GM18502 (cell line): Measurements from ENCODE around the gene SH3BGRL3.

Experiments used
- ATAC-seq: cut with Tn5 transposase; IDR thresholded peaks from one replicate; pipeline ENCODE4 v1.9.1; 2021; ENCODE audit warnings: mild to moderate bottlenecking; ENCODE audit not compliant: unreplicated experiment, poor library complexity

The SH3BGRL3 gene

GRCh38 chr1:26277261-26277661 is 2.6 kb upstream of the SH3BGRL3 start:
- no peak for ATAC-seq

DNA sequence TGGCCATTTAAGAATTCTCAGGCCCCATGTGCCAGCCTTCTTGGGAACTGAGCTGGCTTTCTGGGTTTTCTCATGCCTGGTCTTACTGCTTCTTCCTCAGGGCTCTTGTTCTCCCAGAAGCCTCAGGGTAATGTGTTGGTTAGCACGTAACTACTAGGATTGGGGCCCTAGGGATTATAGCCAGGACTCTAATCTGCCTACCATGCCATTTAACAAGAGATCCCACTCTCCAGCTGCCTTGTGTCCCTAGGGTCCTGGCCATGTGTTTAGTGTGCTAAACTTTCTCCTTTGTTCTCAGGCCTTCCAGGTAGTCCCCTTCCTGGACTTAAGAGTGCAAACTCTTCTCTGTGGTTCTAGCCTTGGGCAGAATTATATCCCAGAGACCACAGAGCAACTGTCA is 2.2 kb upstream of the SH3BGRL3 start:
- no peak for ATAC-seq

- ATAC-seq, result no peak
These were observed 1.6 kb upstream of the SH3BGRL3 start for GRCh38 chr1:26278303-26278702.

DNA sequence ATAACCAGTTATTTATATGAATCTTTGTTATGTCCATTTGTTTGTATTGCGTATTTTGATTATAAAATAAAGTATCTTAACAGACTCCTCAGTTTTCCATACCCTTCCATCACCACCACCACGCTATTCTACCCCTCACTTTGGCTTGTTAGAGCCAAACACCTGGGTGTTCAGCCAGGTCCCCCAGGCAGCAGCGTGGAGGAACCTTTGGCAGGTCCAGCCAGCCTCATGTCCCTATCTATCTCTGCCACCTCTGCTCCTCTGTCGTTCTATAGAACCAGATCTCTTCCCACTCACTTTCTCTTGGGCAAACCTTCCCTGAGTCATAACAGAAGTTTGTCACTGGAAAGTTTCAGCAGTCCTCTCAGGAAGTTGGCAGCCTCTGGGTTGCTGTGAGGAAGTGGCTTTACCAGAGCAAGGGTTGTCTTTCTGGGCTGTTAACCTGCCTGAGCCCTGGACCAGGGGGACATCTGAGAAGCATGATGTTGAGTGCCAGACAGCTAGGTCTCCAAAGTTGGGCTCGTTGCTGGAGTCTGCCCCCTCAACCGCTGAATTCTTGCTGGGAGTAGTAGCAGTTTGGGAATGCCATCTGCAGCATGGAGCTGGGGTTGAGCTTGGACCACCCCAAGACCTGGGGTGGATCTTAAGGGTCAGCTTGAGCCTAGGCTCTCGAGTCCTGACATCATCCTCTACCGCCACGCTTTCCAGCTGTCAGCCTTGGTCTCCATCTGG is 996 bp upstream of the SH3BGRL3 start:
- ATAC-seq, result no peak

- no peak for ATAC-seq
These were observed 602 bp downstream of the SH3BGRL3 start for GRCh38 chr1:26280333-26281042.

DNA sequence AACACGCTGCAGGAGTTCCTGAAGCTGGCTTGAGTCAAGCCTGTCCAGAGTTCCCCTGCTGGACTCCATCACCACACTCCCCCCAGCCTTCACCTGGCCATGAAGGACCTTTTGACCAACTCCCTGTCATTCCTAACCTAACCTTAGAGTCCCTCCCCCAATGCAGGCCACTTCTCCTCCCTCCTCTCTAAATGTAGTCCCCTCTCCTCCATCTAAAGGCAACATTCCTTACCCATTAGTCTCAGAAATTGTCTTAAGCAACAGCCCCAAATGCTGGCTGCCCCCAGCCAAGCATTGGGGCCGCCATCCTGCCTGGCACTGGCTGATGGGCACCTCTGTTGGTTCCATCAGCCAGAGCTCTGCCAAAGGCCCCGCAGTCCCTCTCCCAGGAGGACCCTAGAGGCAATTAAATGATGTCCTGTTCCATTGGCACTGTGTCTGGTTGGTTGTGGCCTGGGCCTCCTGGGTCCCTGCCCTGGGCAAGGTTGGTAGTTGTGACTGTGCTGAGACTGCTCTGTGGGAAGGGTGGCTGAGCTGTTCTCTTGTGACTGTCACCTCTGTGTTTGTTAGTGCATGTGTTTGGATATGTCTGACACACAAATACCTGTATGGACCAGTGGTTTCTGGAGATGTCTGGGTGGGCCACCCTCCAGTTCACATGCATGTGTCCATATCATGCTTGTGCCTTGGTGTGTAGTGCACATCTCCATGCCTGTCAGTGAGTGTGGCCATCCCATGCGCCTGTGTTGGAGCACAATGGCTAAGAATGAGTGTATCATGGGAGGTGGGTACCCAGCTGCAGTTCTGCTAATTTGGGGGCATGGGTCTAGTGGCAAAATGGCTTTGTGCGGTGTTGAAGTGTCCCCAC is 1.4 kb downstream of the SH3BGRL3 start:
- ATAC-seq, result no peak

DNA sequence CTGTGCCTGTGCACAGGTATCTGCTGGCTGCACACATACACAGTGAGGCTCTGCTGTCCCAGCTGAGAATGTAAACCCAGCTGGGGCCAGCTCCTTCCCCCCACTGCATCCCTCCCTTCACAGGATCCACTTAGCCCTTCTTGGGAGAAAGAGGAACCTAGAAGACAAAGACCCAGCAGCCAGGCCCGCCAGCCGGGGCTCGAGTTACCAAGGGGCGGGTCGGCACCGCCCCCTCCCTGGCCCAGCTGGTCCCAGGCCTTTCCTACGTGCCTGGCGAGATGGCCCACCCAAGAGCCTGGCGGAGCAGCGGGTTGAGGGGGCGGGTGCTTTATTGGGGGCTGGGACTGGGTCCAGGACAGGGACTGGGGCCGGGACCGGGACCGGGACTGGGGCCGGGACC is 2.1 kb downstream of the SH3BGRL3 start:
- no peak for ATAC-seq

- no peak for ATAC-seq
These were observed 2.6 kb downstream of the SH3BGRL3 start for GRCh38 chr1:26282401-26282918.

- no peak for ATAC-seq
These were observed 3.5 kb downstream of the SH3BGRL3 start for GRCh38 chr1:26283279-26283853.

DNA sequence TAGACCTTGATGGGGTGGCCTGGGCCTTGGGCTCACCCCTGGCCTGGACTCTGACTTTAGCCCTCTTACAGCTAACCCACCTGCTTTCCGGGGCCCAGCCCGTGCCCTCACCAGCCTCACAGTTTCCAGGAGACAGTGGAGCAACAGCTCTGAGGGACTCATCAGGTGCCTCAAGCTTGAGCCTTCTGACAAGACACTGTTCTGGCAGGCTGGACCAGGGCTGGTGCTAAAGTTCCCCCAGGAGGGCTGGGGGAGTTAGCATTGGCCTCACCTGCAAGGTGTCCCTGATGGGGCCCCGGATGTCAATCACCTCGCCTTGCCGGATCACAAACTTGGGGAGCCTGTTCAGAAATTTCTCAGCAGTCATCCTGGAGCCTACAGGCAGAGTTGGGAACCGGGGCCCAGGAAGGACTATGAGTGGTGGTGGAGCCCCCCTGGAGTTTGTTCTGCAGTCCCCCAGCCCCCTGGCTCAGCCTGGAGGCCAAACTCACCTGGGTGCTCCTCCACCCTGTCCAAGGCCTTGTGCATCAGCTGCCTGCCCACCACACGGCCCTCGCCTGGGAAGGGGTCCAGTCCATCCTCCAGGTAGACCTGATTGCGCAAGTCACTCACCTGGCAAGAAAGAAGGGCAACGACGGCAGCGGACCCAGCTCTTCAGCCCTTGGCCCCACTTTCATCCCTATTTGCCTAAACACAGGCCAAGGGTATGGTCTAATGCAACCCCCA is 4.1 kb downstream of the SH3BGRL3 start:
- no peak for ATAC-seq

- ATAC-seq, result peak; percentile 34
These were observed 4.9 kb downstream of the SH3BGRL3 start for GRCh38 chr1:26284597-26285347.

DNA sequence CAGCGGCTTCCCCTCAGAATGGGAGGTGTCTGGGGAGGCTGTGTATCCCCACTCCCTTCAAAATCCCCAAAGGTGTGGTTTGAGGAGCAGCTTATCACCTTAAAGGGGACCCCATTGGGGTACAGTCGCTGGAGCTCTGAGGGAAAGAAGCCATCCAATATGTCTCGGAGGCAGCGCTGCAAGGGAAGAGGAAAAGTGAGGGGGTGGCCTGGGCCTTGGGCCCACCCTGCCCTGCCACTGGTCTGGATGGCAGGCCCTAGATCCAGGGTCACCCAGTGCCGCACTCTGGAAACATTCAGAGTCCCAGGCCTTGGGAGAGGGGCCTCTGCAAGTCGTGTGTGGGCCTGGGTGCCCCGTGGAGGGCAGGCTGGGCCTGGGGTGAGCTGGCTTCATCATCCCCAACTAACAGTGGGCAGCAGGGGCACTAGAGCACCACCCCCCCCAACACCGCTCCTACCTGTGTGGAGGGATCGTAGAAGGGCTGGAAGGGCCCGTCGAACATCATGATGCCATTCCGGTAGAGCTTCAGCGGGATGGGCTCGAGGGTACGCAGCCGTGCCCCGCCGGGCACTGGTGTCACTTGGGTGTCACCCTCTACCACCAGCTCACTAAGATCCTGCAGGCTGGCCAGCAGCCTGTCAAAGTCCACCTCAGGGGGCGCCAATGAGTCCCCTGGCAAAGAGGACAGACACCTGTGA is 5.6 kb downstream of the SH3BGRL3 start:
- no peak for ATAC-seq

DNA sequence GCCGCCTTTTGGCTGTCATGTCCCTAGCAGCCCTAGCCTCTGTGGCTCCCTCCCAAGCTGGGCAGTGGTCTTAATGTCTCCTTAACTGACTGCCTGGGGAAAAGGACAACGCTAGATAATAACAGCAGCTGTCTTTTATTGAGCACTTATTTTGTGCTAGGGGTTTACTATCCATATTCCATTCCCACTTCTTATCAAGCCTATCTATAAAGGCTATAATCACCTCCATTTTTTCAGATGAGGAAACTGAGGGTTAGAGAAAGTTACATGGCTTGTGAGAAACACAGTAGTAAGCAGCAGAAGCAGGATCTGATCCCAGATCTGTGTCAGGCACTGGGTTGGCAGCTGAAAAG is 6.2 kb downstream of the SH3BGRL3 start:
- ATAC-seq, result no peak

DNA sequence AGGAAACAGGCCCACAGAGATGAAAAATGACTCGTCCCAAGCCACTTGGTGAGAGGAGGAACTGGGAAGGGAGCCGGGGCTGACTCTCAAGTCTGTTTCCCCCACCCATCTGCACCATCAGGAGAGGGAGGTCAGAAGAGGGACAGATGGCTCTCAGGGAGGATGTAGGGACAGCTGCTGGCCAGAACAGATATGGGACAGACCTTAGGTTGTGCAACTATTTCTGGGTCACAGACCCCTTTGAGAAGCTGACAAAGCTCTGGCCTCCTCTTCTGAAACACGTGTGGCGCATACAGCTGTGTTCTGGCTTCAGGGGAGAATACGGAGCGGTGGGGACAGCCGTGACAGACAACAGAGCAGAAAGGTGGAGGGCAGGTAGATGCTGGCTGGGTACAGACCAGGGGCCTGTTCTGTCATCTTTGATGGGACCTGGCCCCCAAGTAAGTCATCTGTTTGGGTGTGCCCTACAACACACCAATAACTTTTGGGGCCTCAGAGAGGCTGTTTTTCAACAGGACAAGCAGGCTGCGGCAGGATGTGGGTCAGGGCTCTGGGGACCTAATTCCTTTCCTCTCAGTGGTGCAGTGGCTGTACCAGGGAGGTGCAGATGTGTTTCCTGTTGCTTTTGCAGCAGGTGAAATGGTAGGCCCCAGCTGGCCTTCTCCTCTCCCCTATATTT is 7.3 kb downstream of the SH3BGRL3 start:
- peak; percentile 41 for ATAC-seq

DNA sequence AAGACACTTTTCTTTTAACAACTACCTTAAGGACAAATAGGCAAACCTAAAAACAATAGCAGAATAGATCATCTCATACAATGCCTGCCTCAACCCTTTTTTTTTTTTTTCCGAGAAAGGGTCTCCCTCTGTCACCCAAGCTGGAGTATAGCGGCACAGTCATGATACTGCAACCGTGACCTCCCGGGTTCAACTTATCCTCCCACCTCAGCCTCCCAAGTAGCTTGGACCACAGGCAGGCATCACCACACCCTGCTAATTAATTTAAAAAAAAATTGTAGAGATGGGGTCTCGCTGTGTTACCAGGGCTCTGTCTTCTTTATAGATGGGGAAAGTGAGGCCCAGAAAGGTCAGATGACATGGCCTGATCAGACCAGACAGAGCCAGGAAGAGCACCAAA is 7.9 kb downstream of the SH3BGRL3 start:
- no peak for ATAC-seq

GRCh38 chr1:26288311-26288941 is 8.5 kb downstream of the SH3BGRL3 start:
- ATAC-seq, result no peak

DNA sequence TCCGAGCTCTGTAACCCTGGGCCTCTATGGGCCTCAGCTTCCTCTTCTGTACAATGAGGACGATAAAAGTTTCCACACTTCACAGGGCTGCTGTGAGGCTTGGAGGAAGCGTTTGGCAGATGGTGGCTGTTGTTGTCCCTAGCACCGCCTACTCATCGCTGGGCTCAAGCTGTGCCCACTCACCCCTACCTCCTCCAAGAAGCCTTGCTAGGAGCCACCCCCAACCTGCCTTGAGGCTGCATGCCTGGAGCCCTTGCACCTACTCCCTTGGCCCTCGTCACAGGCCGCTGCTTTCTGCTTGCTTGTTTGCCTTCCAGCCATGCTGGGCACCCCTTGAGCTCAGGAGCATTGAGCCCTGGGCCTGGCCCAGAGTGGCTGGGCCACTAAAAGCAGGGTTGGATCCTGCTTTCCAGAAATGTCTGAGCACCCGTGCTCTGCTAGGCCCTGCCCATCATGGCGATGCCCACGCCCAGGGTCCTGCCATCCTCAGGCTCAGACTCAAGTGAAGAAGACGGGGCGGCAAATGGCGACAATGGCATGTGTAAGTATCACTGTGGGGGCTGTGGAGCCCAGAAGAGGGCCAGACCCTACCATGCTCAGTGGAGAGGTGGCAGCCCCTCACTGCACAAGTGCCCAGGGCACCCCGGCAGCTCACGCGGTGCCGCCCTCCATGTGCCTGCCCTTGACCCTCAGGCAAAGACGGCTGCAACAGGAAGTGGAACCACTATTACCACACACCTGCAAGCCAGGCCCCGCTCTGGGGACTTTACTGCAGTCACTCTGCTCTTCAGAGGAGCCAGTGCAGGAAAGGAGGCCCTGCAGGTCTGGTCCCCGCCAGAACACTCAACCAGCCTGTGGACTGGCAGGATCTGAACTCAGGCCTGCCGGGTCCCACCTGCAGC is 9.5 kb downstream of the SH3BGRL3 start:
- peak; percentile 39 for ATAC-seq
